Thymus (tissue), 11 donors: Measurements from ENCODE around the gene IMP3. TPM values are rescaled to one million over a fixed set of nuclear protein-coding genes. Genes with fewer than 3 reads are reported as not detected.

Experiments used
- DNase-seq, 9 donors: peaks; one replicate each; pipeline ENCODE4 v3.0.0-alpha.2; 2013; ENCODE audit warnings: low spot score in 9 of 9, low read depth in 6 of 9, missing footprints in 1 of 9
- H3K27ac ChIP-seq, 2 donors: one replicate each; pipeline ENCODE4 v1.5.1; 2013; ENCODE audit warnings: control low read depth in 1 of 2, low read depth in 1 of 2, low read length in 1 of 2, mild to moderate bottlenecking in 1 of 2, moderate library complexity in 1 of 2
- H3K27me3 ChIP-seq, 2 donors: one replicate each; pipeline ENCODE4 v1.5.1; 2013; ENCODE audit warnings: low read length in 1 of 2; ENCODE audit not compliant: control insufficient read depth in 2 of 2, insufficient read depth in 1 of 2
- H3K36me3 ChIP-seq, 2 donors: one replicate each; pipeline ENCODE4 v1.5.1; 2013; ENCODE audit warnings: low read length in 1 of 2, mild to moderate bottlenecking in 1 of 2, moderate library complexity in 1 of 2; ENCODE audit not compliant: control insufficient read depth in 2 of 2, insufficient read depth in 2 of 2
- H3K4me1 ChIP-seq, 2 donors: one replicate each; pipeline ENCODE4 v1.5.1; 2013; ENCODE audit warnings: low read length in 2 of 2; ENCODE audit not compliant: control insufficient read depth in 2 of 2, insufficient read depth in 2 of 2
- H3K4me3 ChIP-seq, 2 donors: one replicate each; pipeline ENCODE4 v1.5.1; 2013; ENCODE audit warnings: low read length in 2 of 2, control low read depth in 1 of 2, mild to moderate bottlenecking in 1 of 2
- H3K9me3 ChIP-seq, 2 donors: one replicate each; pipeline ENCODE4 v1.5.1; 2013; ENCODE audit warnings: low read length in 1 of 2, mild to moderate bottlenecking in 1 of 2; ENCODE audit not compliant: control insufficient read depth in 2 of 2, insufficient read depth in 1 of 2
- WGBS: extraction: QIAGEN DNeasy Blood & Tissue Kit; methylation state at CpG from one replicate; pipeline ENCODE4 v1.1.7; 2013; 5-methylcytosine and 5-hydroxymethylcytosine counted together
- polyA plus RNA-seq: library from polyadenylated mRNA; stranded (reverse); fragments of 200-250 nt; gene quantifications from one replicate; pipeline ENCODE4 v1.2.3, GENCODE V29; 2013
- total RNA-seq: library from RNA; stranded (reverse); fragments of 120-200 nt; gene quantifications from one replicate; pipeline ENCODE4 v1.2.4, GENCODE V29; 2013
- donor health status: healthy.

Gene IMP3
- total and polyA plus RNA-seq, 2 donors, result 81.5 to 97.3 TPM

GRCh38 chr15:75616766-75617165 is 23.3 kb downstream of the IMP3 start:
- H3K27ac ChIP-seq, result no peak overlapping the region
- H3K4me3 ChIP-seq, result no peak overlapping the region
- H3K9me3 ChIP-seq, result no peaks in the 10 kb centered on the region
- DNase-seq, result no peak
- H3K4me1 ChIP-seq, result peaks cover 6 to 11% of the 10 kb centered on the region in 2 donors
- H3K27me3 ChIP-seq, result no peaks in the 10 kb centered on the region
- peaks cover 40 to 69% of the 10 kb centered on the region in 2 donors for H3K36me3 ChIP-seq

GRCh38 chr15:75606711-75607699 is 33.0 kb downstream of the IMP3 start:
- H3K9me3 ChIP-seq, result no peaks in the 10 kb centered on the region
- H3K4me1 ChIP-seq, result peaks cover 18 to 30% of the 10 kb centered on the region in 2 donors
- no peak overlapping the region for H3K4me3 ChIP-seq
- no peaks in the 10 kb centered on the region for H3K27me3 ChIP-seq
- 23% methylated on average over 6 of the region's 6 CpGs for WGBS
- peak in 4 of 9 donors; percentile 16 to 61 (median 27) for DNase-seq
- peak overlapping the region; percentile 55 to 76 for H3K27ac ChIP-seq
- peaks cover 40 to 44% of the 10 kb centered on the region in 2 donors for H3K36me3 ChIP-seq

- no peak for DNase-seq
- H3K36me3 ChIP-seq, result peaks cover 37 to 52% of the 10 kb centered on the region in 2 donors
Measured at GRCh38 chr15:75606026-75606425, 34.0 kb downstream of the IMP3 start.

GRCh38 chr15:75599401-75599800 is 40.6 kb downstream of the IMP3 start:
- Histone ChIP-seq H3K27ac (no peak overlapping the region), H3K4me1 (no peaks in the 10 kb centered on the region), H3K9me3 (no peaks in the 10 kb centered on the region), H3K4me3 (no peak overlapping the region), H3K27me3 (no peaks in the 10 kb centered on the region), H3K36me3 (peaks cover 50 to 65% of the 10 kb centered on the region in 2 donors)
- WGBS, result 91% methylated on average over 2 of the region's 2 CpGs
- DNase-seq, result no peak

More at GRCh38 chr15:75606026-75606425, 34.0 kb downstream of the IMP3 start:
- 95% methylated on average over 8 of the region's 8 CpGs for WGBS
- Histone ChIP-seq H3K27me3 (no peaks in the 10 kb centered on the region), H3K4me3 (no peak overlapping the region), H3K9me3 (no peaks in the 10 kb centered on the region), H3K27ac (peak overlapping the region; percentile 55 to 76), H3K4me1 (peaks cover 18 to 30% of the 10 kb centered on the region in 2 donors)

GRCh38 chr15:75598361-75598760 is 41.7 kb downstream of the IMP3 start:
- Histone ChIP-seq H3K27ac (no peak overlapping the region), H3K36me3 (peaks cover 55 to 66% of the 10 kb centered on the region in 2 donors)
- no peak for DNase-seq

GRCh38 chr15:75597667-75598341 is 42.2 kb downstream of the IMP3 start:
- H3K27me3 ChIP-seq, result no peaks in the 10 kb centered on the region
- no peaks in the 10 kb centered on the region for H3K4me1 ChIP-seq
- peak in 1 of 9 donors; percentile 54 for DNase-seq
- H3K9me3 ChIP-seq, result no peaks in the 10 kb centered on the region
- peaks cover 55 to 66% of the 10 kb centered on the region in 2 donors for H3K36me3 ChIP-seq
- WGBS, result 57% methylated on average over 3 of the region's 3 CpGs
- no peak overlapping the region for H3K4me3 ChIP-seq
- no peak overlapping the region for H3K27ac ChIP-seq

More at GRCh38 chr15:75598361-75598760, 41.7 kb downstream of the IMP3 start:
- Histone ChIP-seq H3K4me1 (no peaks in the 10 kb centered on the region), H3K9me3 (no peaks in the 10 kb centered on the region), H3K27me3 (no peaks in the 10 kb centered on the region), H3K4me3 (no peak overlapping the region)
- WGBS, result 98% methylated on average over 4 of the region's 4 CpGs

GRCh38 chr15:75596703-75597345 is 43.2 kb downstream of the IMP3 start:
- no peak for DNase-seq
- Histone ChIP-seq H3K27ac (no peak overlapping the region), H3K27me3 (no peaks in the 10 kb centered on the region), H3K4me1 (no peaks in the 10 kb centered on the region), H3K36me3 (peaks cover 55 to 65% of the 10 kb centered on the region in 2 donors), H3K9me3 (no peaks in the 10 kb centered on the region), H3K4me3 (no peak overlapping the region)
- 99% methylated on average over 3 of the region's 3 CpGs for WGBS

- WGBS, result 98% methylated on average over 9 of the region's 9 CpGs
- Histone ChIP-seq H3K4me3 (no peak overlapping the region), H3K36me3 (peaks cover 40 to 44% of the 10 kb centered on the region in 2 donors), H3K4me1 (no peaks in the 10 kb centered on the region), H3K27me3 (no peaks in the 10 kb centered on the region), H3K9me3 (no peaks in the 10 kb centered on the region), H3K27ac (no peak overlapping the region)
- no peak for DNase-seq
Measured at GRCh38 chr15:75594276-75594675, 45.7 kb downstream of the IMP3 start.
